Effector memory CD8-positive, alpha-beta T cell (primary cell): ENCODE results near the gene CRHBP.

Experiments
- ATAC-seq: fragments of 150-1000 bp; cut with Tn5 transposase; replicated peaks from 2 replicates; pipeline ENCODE4 v1.10.0; 2021; ENCODE audit warnings: mild to moderate bottlenecking, moderate library complexity
- DNase-seq, 3 experiments: peaks; one replicate each; pipeline ENCODE4 v3.0.0; 2021
- H3K27ac Mint-ChIP-seq, 2 donors: one replicate each; pipeline ENCODE4 v1.8.0; 2022; ENCODE audit warnings: mild to moderate bottlenecking in 2 of 2, mixed read lengths in 2 of 2, moderate library complexity in 2 of 2
- H3K27me3 Mint-ChIP-seq, 2 donors: one replicate each; pipeline ENCODE4 v1.8.0; 2022; ENCODE audit warnings: mixed read lengths in 2 of 2
- H3K36me3 Mint-ChIP-seq: one replicate; pipeline ENCODE4 v1.8.0; 2022; ENCODE audit warnings: mild to moderate bottlenecking, moderate library complexity, mixed read lengths; ENCODE audit not compliant: insufficient read depth
- H3K4me1 Mint-ChIP-seq, 2 donors: one replicate each; pipeline ENCODE4 v1.8.0; 2022; ENCODE audit warnings: low read depth in 2 of 2, mixed read lengths in 2 of 2
- H3K4me3 Mint-ChIP-seq, 2 donors: one replicate each; pipeline ENCODE4 v1.8.0; 2022; ENCODE audit warnings: mild to moderate bottlenecking in 2 of 2, mixed read lengths in 2 of 2, moderate library complexity in 2 of 2
- H3K9me3 Mint-ChIP-seq, 2 donors: one replicate each; pipeline ENCODE4 v1.8.0; 2022; ENCODE audit warnings: mixed read lengths in 2 of 2

The CRHBP gene

GRCh38 chr5:77010243-77010642 is 57.4 kb downstream of the CRHBP start:
- H3K27ac Mint-ChIP-seq, result no peak overlapping the region
- DNase-seq (no peak), ATAC-seq (no peak)
- no peak overlapping the region for H3K4me3 Mint-ChIP-seq
- H3K9me3 Mint-ChIP-seq, result no peaks in the 10 kb centered on the region
- H3K36me3 Mint-ChIP-seq, result no peaks in the 10 kb centered on the region
- peaks cover 40 to 58% of the 10 kb centered on the region in 2 donors for H3K27me3 Mint-ChIP-seq
- H3K4me1 Mint-ChIP-seq, result no peaks in the 10 kb centered on the region

- Mint-ChIP-seq H3K27ac (no peak overlapping the region), H3K9me3 (no peaks in the 10 kb centered on the region), H3K36me3 (no peaks in the 10 kb centered on the region), H3K27me3 (peaks cover 43 to 60% of the 10 kb centered on the region in 2 donors), H3K4me1 (no peaks in the 10 kb centered on the region), H3K4me3 (no peak overlapping the region)
- no peak for DNase-seq
- ATAC-seq, result no peak
Measured at GRCh38 chr5:77011498-77011897, 58.7 kb downstream of the CRHBP start.

- Mint-ChIP-seq H3K27me3 (peaks cover 36 to 56% of the 10 kb centered on the region in 2 donors), H3K36me3 (no peaks in the 10 kb centered on the region), H3K9me3 (no peaks in the 10 kb centered on the region), H3K27ac (no peak overlapping the region), H3K4me3 (no peak overlapping the region), H3K4me1 (no peaks in the 10 kb centered on the region)
- ATAC-seq, result no peak
- DNase-seq, result no peak
Measured at GRCh38 chr5:77012601-77013000, 59.8 kb downstream of the CRHBP start.

- no peak overlapping the region for H3K27ac Mint-ChIP-seq
- H3K27me3 Mint-ChIP-seq, result peaks cover 45 to 60% of the 10 kb centered on the region in 2 donors
- ATAC-seq (no peak), DNase-seq (no peak)
- no peaks in the 10 kb centered on the region for H3K36me3 Mint-ChIP-seq
- H3K4me1 Mint-ChIP-seq, result no peaks in the 10 kb centered on the region
- H3K9me3 Mint-ChIP-seq, result no peaks in the 10 kb centered on the region
- no peak overlapping the region for H3K4me3 Mint-ChIP-seq
Measured at GRCh38 chr5:77015938-77016569, 63.2 kb downstream of the CRHBP start.

- DNase-seq (no peak), ATAC-seq (no peak)
- H3K36me3 Mint-ChIP-seq, result no peaks in the 10 kb centered on the region
- no peak overlapping the region for H3K27ac Mint-ChIP-seq
- no peaks in the 10 kb centered on the region for H3K9me3 Mint-ChIP-seq
- peaks cover 54 to 59% of the 10 kb centered on the region in 2 donors for H3K27me3 Mint-ChIP-seq
- H3K4me3 Mint-ChIP-seq, result no peak overlapping the region
- no peaks in the 10 kb centered on the region for H3K4me1 Mint-ChIP-seq
Measured at GRCh38 chr5:77016962-77017361, 64.1 kb downstream of the CRHBP start.

GRCh38 chr5:77017668-77018067 is 64.8 kb downstream of the CRHBP start:
- DNase-seq (no peak), ATAC-seq (no peak)
- no peak overlapping the region for H3K27ac Mint-ChIP-seq
- no peak overlapping the region for H3K4me3 Mint-ChIP-seq
- no peaks in the 10 kb centered on the region for H3K9me3 Mint-ChIP-seq
- H3K36me3 Mint-ChIP-seq, result no peaks in the 10 kb centered on the region
- H3K27me3 Mint-ChIP-seq, result peaks cover 55 to 59% of the 10 kb centered on the region in 2 donors
- H3K4me1 Mint-ChIP-seq, result no peaks in the 10 kb centered on the region
